CD14-positive monocyte (primary cell): ENCODE measurements around the gene CIROP. TPM values are rescaled to one million over a fixed set of nuclear protein-coding genes. Genes with fewer than 3 reads are reported as not detected.

ENCODE experiments used
- DNase-seq, 3 donors: peaks; one replicate each; pipeline ENCODE4 v3.0.0-alpha.2; 2011 to 2022
- H2AFZ ChIP-seq: 2 replicates; pipeline ENCODE4 v1.6.0; 2012; ENCODE audit warnings: mild to moderate bottlenecking, low read depth, low read length, inconsistent platforms; ENCODE audit not compliant: insufficient read depth, poor library complexity, severe bottlenecking
- H3K27ac ChIP-seq, 2 donors: 1 replicate in 1 of 2; 2 replicates in 1 of 2; pipeline ENCODE4 v1.5.1; 2012 to 2013; ENCODE audit warnings: low read length in 2 of 2, control low read depth in 1 of 2, inconsistent platforms in 1 of 2, low read depth in 1 of 2, mild to moderate bottlenecking in 1 of 2
- H3K27me3 ChIP-seq, 2 donors: one replicate each; pipeline versions ENCODE4 v1.6.0 to v1.6.1; 2011 to 2013; ENCODE audit warnings: low read length in 2 of 2; ENCODE audit not compliant: control insufficient read depth in 2 of 2, insufficient read depth in 2 of 2
- H3K36me3 ChIP-seq, 2 donors: replicated peaks in 1 of 2; 1 replicate in 1 of 2; 2 replicates in 1 of 2; pipeline versions ENCODE4 v1.5.1 to v1.6.1; 2012 to 2013; ENCODE audit warnings: low read length in 2 of 2, control low read depth in 1 of 2, inconsistent platforms in 1 of 2, mild to moderate bottlenecking in 1 of 2; ENCODE audit not compliant: insufficient read depth in 2 of 2, control insufficient read depth in 1 of 2
- H3K4me1 ChIP-seq, 2 donors: 1 replicate in 1 of 2; 2 replicates in 1 of 2; pipeline versions ENCODE4 v1.5.1 to v1.6.1; 2012 to 2013; ENCODE audit warnings: low read length in 2 of 2, control low read depth in 1 of 2, inconsistent platforms in 1 of 2, mild to moderate bottlenecking in 1 of 2, moderate library complexity in 1 of 2; ENCODE audit not compliant: insufficient read depth in 2 of 2, control insufficient read depth in 1 of 2
- H3K4me2 ChIP-seq: replicated peaks from 2 replicates; pipeline ENCODE3; 2012; ENCODE audit warnings: low read length, moderate library complexity, mild to moderate bottlenecking; ENCODE audit not compliant: poor library complexity, severe bottlenecking; ENCODE audit errors: extremely low read depth
- H3K4me3 ChIP-seq, 3 experiments: fragments of 200-600 bp in 1 of 3; sonication (generic) in 1 of 3; replicated peaks in 1 of 3; 1 replicate in 2 of 3; 2 replicates in 1 of 3; pipeline ENCODE4 v1.5.1; 2011 to 2013; ENCODE audit warnings: low read length in 3 of 3, mild to moderate bottlenecking in 3 of 3, control low read depth in 2 of 3, low read depth in 2 of 3, inconsistent platforms in 1 of 3, moderate library complexity in 1 of 3
- H3K79me2 ChIP-seq: 2 replicates; pipeline ENCODE4 v1.6.0; 2012; ENCODE audit warnings: mild to moderate bottlenecking, control low read depth, inconsistent platforms, low read length, moderate library complexity; ENCODE audit not compliant: insufficient read depth
- H3K9ac ChIP-seq: 2 replicates; pipeline ENCODE4 v1.6.0; 2017; ENCODE audit warnings: low read length, mild to moderate bottlenecking; ENCODE audit not compliant: insufficient read depth, poor library complexity, severe bottlenecking
- H3K9me3 ChIP-seq, 2 donors: replicated peaks in 1 of 2; 1 replicate in 1 of 2; 2 replicates in 1 of 2; pipeline versions ENCODE4 v1.5.1 to v1.6.1; 2012 to 2013; ENCODE audit warnings: low read length in 2 of 2, control low read depth in 1 of 2; ENCODE audit not compliant: control insufficient read depth in 1 of 2, insufficient read depth in 1 of 2
- H4K20me1 ChIP-seq: 2 replicates; pipeline ENCODE4 v1.6.0; 2012; ENCODE audit warnings: mild to moderate bottlenecking, low read length, control low read depth, moderate library complexity; ENCODE audit not compliant: insufficient read depth
- H3K27ac Mint-ChIP-seq, 7 donors: one replicate each; pipeline ENCODE4 v1.8.0; 2020; ENCODE audit warnings: mild to moderate bottlenecking in 7 of 7, mixed read lengths in 7 of 7, moderate library complexity in 6 of 7, inconsistent platforms in 2 of 7
- H3K27me3 Mint-ChIP-seq, 3 donors: one replicate each; pipeline ENCODE4 v1.8.0; 2021 to 2022; ENCODE audit warnings: low read depth in 3 of 3, mild to moderate bottlenecking in 3 of 3, mixed read lengths in 3 of 3, moderate library complexity in 3 of 3, inconsistent platforms in 1 of 3
- H3K36me3 Mint-ChIP-seq, 2 donors: one replicate each; pipeline ENCODE4 v1.8.0; 2020; ENCODE audit warnings: mixed read lengths in 2 of 2, inconsistent platforms in 1 of 2, mild to moderate bottlenecking in 1 of 2
- H3K4me1 Mint-ChIP-seq: one replicate; pipeline ENCODE4 v1.8.0; 2020; ENCODE audit warnings: mild to moderate bottlenecking, mixed read lengths
- H3K4me3 Mint-ChIP-seq, 2 donors: one replicate each; pipeline ENCODE4 v1.8.0; 2020; ENCODE audit warnings: mild to moderate bottlenecking in 2 of 2, mixed read lengths in 2 of 2, moderate library complexity in 1 of 2
- H3K9me3 Mint-ChIP-seq, 7 donors: one replicate each; pipeline ENCODE4 v1.8.0; 2020 to 2022; ENCODE audit warnings: mixed read lengths in 7 of 7, mild to moderate bottlenecking in 6 of 7, moderate library complexity in 6 of 7, inconsistent platforms in 2 of 7
- CTCF ChIP-seq: fragments of 200-600 bp; IDR thresholded peaks from one replicate; pipeline ENCODE4 v1.8.0; 2022; ENCODE audit warnings: antibody characterized with exemption, mild to moderate bottlenecking
- WGBS: methylation state at CpG from one replicate; pipeline ENCODE4 v1.1.5; 2013; ENCODE audit warnings: missing lambda C conversion rate; ENCODE audit not compliant: insufficient coverage; 5-methylcytosine and 5-hydroxymethylcytosine counted together
- intact Hi-C, 2 donors: fragments of 100-400 bp; cut with micrococcal nuclease; formaldehyde crosslinking; loops; one replicate each; pipeline versions ENCODE4 v1.15.0 to v1.15.1; 2023
- polyA plus RNA-seq, 3 donors: library from polyadenylated mRNA; depleted of rRNA in 1 of 3; unstranded in 2 of 3; stranded (reverse) in 1 of 3; fragments of 300-500 nt in 2 of 3; fragments of >200 nt in 1 of 3; fragmentation: Illumina TruSeq in 2 of 3; gene quantifications; 1 replicate in 2 of 3; 2 replicates in 1 of 3; pipeline ENCODE4 v1.2.3, GENCODE V29; 2012 to 2021

Gene CIROP
- polyA plus RNA-seq, 3 donors, result not detected

DNA sequence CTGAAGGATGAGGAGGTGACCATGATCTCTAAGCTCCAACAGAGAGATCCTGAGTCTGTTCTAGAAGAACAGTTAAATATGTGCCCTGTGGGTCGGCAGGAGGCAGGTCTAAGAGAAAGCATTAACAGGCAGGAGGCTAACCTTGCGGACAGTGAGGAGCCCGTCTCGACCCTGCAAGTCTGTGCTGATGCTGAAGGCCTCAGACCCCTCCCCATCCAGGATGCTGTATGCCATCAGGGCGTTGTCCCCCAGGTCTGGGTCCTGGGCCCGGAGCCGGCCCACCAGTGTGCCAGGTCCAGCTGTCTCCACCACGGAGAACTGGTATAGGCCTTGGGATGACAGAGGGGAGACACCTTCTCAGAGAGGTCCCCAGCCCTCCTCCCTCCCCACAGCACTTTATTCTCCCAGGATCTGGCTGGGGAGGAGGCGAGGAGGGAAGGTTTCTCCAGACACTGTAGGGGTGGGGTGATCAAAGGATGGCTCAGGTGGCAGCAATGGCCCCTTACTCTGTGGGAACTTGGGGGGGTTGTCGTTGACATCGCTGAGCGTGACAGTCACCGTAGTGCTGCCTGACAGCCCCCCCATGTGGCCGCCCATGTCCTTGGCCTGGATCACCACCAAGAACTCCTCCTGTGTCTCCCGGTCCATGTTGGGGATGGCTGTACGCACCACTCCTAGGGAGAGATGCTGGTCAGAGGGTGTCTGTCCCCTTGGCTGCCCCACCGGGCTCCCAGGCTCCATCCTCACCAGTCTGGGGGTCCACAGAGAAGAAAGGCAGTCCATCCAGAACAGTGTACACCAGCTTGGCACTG is 50.6 kb downstream of the CIROP start:
- Histone ChIP-seq H2AFZ (no peak overlapping the region), H3K9me3 (no peaks in the 10 kb centered on the region), H3K4me2 (no peak overlapping the region), H3K9ac (no peak overlapping the region), H3K79me2 (no peaks in the 10 kb centered on the region), H3K4me1 (peaks cover 23 to 32% of the 10 kb centered on the region in 2 donors), H3K27me3 (peaks cover 4 to 10% of the 10 kb centered on the region in 2 donors), H4K20me1 (peaks cover 12% of the 10 kb centered on the region), H3K36me3 (peaks cover 5 to 7% of the 10 kb centered on the region in 2 donors), H3K4me3 (no peak overlapping the region), H3K27ac (no peak overlapping the region)
- 68% methylated on average over 11 of the region's 17 CpGs for WGBS
- Mint-ChIP-seq H3K27ac (no peak overlapping the region), H3K36me3 (peaks cover 4 to 7% of the 10 kb centered on the region in 2 donors), H3K27me3 (peaks cover 10 to 15% (median 12%) of the 10 kb centered on the region in 3 donors), H3K9me3 (peaks cover 0 to 3% (median 0%) of the 10 kb centered on the region in 7 donors), H3K4me3 (no peak overlapping the region), H3K4me1 (peaks cover 29% of the 10 kb centered on the region)
- intact Hi-C loops, result no loop called here
- DNase-seq, result no peak
- no peak for TF ChIP-seq CTCF

GRCh38 chr14:23053426-23053825 is 51.4 kb downstream of the CIROP start:
- Histone ChIP-seq H4K20me1 (peaks cover 5% of the 10 kb centered on the region), H3K4me3 (no peak overlapping the region), H3K27me3 (peaks cover 4 to 10% of the 10 kb centered on the region in 2 donors), H3K4me1 (peaks cover 23 to 32% of the 10 kb centered on the region in 2 donors), H3K9ac (no peak overlapping the region), H3K36me3 (no peaks in the 10 kb centered on the region), H2AFZ (no peak overlapping the region), H3K9me3 (no peaks in the 10 kb centered on the region), H3K79me2 (no peaks in the 10 kb centered on the region), H3K27ac (no peak overlapping the region), H3K4me2 (no peak overlapping the region)
- Mint-ChIP-seq H3K27me3 (peaks cover 8 to 16% (median 12%) of the 10 kb centered on the region in 3 donors), H3K4me1 (peaks cover 29% of the 10 kb centered on the region), H3K27ac (peak overlapping the region in 1 of 7 donors; percentile 16), H3K9me3 (peaks cover 0 to 3% (median 0%) of the 10 kb centered on the region in 7 donors), H3K36me3 (peaks cover 0 to 2% of the 10 kb centered on the region in 2 donors), H3K4me3 (no peak overlapping the region)
- WGBS, result 99% methylated on average over 7 of the region's 10 CpGs
- DNase-seq, result no peak
- no peak for TF ChIP-seq CTCF
- intact Hi-C loops, result no loop called here
